ENCODE data around the gene TNPO1. TPM values are rescaled to one million over a fixed set of nuclear protein-coding genes. Genes with fewer than 3 reads are reported as not detected.

The TNPO1 gene
- total and polyA plus RNA-seq, 2 of the 8 experiments (the other 6 are each of a cell fraction or from before 2014, with no cell fraction given): 38.5 to 211 TPM

DNA sequence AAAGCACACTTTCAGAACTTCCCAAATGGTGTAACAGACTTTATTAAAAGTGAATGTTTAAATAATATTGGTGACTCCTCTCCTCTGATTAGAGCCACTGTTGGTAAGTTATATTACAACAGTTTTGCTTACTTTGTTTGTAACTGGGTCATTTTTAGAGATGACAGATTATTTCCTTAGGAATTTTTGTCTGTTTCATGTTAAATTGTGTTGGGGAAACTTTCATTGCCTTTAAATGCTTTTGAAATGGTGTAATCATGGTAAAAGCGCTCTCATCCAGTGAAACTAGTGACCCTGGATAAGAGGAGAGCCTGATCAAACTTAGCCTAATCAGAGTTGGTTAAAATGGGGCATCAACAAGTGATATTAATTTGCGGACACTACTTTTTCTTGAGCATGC lies 39.4 kb downstream of the TNPO1 start (continued):
- TF ChIP-seq, protein P1, sequence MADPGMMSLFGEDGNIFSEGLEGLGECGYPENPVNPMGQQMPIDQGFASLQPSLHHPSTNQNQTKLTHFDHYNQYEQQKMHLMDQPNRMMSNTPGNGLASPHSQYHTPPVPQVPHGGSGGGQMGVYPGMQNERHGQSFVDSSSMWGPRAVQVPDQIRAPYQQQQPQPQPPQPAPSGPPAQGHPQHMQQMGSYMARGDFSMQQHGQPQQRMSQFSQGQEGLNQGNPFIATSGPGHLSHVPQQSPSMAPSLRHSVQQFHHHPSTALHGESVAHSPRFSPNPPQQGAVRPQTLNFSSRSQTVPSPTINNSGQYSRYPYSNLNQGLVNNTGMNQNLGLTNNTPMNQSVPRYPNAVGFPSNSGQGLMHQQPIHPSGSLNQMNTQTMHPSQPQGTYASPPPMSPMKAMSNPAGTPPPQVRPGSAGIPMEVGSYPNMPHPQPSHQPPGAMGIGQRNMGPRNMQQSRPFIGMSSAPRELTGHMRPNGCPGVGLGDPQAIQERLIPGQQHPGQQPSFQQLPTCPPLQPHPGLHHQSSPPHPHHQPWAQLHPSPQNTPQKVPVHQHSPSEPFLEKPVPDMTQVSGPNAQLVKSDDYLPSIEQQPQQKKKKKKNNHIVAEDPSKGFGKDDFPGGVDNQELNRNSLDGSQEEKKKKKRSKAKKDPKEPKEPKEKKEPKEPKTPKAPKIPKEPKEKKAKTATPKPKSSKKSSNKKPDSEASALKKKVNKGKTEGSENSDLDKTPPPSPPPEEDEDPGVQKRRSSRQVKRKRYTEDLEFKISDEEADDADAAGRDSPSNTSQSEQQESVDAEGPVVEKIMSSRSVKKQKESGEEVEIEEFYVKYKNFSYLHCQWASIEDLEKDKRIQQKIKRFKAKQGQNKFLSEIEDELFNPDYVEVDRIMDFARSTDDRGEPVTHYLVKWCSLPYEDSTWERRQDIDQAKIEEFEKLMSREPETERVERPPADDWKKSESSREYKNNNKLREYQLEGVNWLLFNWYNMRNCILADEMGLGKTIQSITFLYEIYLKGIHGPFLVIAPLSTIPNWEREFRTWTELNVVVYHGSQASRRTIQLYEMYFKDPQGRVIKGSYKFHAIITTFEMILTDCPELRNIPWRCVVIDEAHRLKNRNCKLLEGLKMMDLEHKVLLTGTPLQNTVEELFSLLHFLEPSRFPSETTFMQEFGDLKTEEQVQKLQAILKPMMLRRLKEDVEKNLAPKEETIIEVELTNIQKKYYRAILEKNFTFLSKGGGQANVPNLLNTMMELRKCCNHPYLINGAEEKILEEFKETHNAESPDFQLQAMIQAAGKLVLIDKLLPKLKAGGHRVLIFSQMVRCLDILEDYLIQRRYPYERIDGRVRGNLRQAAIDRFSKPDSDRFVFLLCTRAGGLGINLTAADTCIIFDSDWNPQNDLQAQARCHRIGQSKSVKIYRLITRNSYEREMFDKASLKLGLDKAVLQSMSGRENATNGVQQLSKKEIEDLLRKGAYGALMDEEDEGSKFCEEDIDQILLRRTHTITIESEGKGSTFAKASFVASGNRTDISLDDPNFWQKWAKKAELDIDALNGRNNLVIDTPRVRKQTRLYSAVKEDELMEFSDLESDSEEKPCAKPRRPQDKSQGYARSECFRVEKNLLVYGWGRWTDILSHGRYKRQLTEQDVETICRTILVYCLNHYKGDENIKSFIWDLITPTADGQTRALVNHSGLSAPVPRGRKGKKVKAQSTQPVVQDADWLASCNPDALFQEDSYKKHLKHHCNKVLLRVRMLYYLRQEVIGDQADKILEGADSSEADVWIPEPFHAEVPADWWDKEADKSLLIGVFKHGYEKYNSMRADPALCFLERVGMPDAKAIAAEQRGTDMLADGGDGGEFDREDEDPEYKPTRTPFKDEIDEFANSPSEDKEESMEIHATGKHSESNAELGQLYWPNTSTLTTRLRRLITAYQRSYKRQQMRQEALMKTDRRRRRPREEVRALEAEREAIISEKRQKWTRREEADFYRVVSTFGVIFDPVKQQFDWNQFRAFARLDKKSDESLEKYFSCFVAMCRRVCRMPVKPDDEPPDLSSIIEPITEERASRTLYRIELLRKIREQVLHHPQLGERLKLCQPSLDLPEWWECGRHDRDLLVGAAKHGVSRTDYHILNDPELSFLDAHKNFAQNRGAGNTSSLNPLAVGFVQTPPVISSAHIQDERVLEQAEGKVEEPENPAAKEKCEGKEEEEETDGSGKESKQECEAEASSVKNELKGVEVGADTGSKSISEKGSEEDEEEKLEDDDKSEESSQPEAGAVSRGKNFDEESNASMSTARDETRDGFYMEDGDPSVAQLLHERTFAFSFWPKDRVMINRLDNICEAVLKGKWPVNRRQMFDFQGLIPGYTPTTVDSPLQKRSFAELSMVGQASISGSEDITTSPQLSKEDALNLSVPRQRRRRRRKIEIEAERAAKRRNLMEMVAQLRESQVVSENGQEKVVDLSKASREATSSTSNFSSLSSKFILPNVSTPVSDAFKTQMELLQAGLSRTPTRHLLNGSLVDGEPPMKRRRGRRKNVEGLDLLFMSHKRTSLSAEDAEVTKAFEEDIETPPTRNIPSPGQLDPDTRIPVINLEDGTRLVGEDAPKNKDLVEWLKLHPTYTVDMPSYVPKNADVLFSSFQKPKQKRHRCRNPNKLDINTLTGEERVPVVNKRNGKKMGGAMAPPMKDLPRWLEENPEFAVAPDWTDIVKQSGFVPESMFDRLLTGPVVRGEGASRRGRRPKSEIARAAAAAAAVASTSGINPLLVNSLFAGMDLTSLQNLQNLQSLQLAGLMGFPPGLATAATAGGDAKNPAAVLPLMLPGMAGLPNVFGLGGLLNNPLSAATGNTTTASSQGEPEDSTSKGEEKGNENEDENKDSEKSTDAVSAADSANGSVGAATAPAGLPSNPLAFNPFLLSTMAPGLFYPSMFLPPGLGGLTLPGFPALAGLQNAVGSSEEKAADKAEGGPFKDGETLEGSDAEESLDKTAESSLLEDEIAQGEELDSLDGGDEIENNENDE (IDR thresholded peaks at IDR 0.05; ENCODE audit: insufficient replicate concordance, low read length): no peak
- TF ChIP-seq SP2 (IDR thresholded peaks at IDR 0.05; ENCODE audit: low read length): no peak
- TF ChIP-seq SIN3A (conservative IDR thresholded peaks at IDR 0.05 in 1 of 2, IDR thresholded peaks at IDR 0.05 in 1 of 2; ENCODE audit: low read depth in 1 of 2, low read length in 2 of 2): no peak
- no peak for TF ChIP-seq JUN (IDR thresholded peaks at IDR 0.05; ENCODE audit: low read depth, low read length)
- TF ChIP-seq POU5F1 (IDR thresholded peaks at IDR 0.05; ENCODE audit: low read depth, low read length): no peak
- no peak for TF ChIP-seq ZNF274 (IDR thresholded peaks at IDR 0.05; ENCODE audit: borderline replicate concordance, extremely low read depth, low read length)
- no peak for TF ChIP-seq ASH2L (IDR thresholded peaks at IDR 0.05; ENCODE audit: low read length)
- TF ChIP-seq, protein P2, sequence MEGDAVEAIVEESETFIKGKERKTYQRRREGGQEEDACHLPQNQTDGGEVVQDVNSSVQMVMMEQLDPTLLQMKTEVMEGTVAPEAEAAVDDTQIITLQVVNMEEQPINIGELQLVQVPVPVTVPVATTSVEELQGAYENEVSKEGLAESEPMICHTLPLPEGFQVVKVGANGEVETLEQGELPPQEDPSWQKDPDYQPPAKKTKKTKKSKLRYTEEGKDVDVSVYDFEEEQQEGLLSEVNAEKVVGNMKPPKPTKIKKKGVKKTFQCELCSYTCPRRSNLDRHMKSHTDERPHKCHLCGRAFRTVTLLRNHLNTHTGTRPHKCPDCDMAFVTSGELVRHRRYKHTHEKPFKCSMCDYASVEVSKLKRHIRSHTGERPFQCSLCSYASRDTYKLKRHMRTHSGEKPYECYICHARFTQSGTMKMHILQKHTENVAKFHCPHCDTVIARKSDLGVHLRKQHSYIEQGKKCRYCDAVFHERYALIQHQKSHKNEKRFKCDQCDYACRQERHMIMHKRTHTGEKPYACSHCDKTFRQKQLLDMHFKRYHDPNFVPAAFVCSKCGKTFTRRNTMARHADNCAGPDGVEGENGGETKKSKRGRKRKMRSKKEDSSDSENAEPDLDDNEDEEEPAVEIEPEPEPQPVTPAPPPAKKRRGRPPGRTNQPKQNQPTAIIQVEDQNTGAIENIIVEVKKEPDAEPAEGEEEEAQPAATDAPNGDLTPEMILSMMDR (IDR thresholded peaks at IDR 0.05; ENCODE audit: control extremely low read depth in 1 of 3, insufficient read depth in 1 of 3, low read depth in 1 of 3, low read length in 3 of 3): no peak
- no peak for TF ChIP-seq HDAC2 (IDR thresholded peaks at IDR 0.05; ENCODE audit: borderline replicate concordance in 1 of 2, low read depth in 2 of 2, low read length in 2 of 2)

All from H1 (cell line).